Activated effector memory CD4-positive, alpha-beta T cell treated with anti-CD3 and anti-CD28 coated beads, Interleukin-2, amount 50 U/mL, for 16 hours (primary cell): Measurements from ENCODE around the gene ATG9A.
A peak's percentile ranks its signal among the peaks of the same experiment; 100 is the strongest.
"Not testable (repeated sequence)": the region's sequence is repeated elsewhere in the genome, so short reads cannot be mapped to it uniquely, and the experiment has no call there.

Experiments used
- DNase-seq: peaks from one replicate; pipeline ENCODE4 v3.0.0-alpha.2; 2020

The ATG9A gene

GRCh38 chr2:219229305-219230058, at the start of gene ATG9A, which contains the start of gene ANKZF1:
Gene ATG9A (minus strand): TSS chr2:219229636. CDS start chr2:219228024, 1,612 bp downstream.
Gene ANKZF1 (plus strand): TSS chr2:219229806. CDS start chr2:219230258, 452 bp downstream.
- DNase-seq = peak; percentile 100

- no peak for DNase-seq
Observed at GRCh38 chr2:219278655-219279150, 49.3 kb upstream of the ATG9A start.

DNA sequence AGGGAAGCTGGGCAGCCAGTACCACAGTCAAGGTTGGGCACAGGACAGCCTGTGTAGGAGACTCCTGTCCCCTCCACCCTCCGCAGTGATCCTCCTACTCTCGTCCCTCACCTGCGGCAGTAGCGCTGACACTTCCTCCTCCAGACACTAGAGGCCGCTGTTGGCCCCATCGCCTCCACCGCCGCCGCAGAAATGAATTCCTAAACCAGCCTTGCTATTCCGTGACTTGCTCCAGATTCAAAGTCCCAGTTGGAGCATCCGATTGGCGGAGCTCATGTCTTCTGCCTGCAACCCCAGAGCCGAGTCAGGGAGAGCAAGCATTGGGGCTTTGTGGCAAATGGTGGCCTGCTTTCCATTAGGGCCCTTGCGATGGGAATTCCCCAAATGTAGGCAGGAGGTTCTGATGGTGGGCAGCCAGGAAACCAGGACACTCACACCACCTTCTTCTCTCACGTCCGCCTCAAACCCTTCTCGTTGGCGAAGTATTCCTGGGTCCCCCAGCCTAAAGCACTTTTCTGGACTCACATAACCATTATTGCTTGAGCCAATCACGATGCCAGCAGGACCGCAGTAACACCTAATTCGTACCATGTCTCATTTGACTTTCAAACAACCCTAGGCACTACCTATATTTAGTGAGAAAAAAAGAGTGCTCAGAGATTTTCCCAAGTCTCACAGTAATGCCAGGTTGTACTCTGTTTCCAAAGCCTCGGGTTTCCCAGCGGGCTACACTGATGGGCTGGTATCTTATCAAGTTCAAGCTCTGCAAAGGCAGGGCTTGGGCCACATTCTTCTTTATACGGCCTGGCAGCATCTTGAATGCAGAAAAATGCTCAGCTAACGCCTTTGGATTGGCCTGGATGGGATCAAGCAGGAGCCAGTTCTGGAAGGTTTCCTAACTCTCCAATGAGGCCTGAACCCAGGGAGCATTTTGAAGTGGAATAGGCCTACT, 48.5 kb upstream of the ATG9A start:
- peak; percentile 91 for DNase-seq

GRCh38 chr2:219274361-219274921, 45.0 kb upstream of the ATG9A start:
- no peak for DNase-seq

DNA sequence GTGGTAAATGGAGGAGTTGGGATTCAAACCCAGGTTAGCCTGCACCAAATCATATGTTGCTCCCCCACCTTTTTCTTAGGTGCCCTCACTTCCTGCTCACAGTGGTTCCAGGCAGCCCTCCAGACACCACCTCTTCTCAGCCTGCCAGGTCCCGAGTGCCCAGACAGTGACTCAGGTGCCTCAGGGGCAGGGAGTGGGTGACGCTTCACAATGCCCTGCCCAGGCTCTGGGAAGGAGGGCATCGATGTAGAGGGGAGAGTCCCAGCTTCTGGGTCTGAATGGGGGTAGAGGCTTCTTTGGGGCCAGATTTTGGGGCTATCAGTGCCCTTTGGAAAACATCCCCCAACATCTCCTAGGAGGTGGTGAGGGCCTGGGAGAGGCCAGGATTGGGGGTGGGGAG, 44.5 kb upstream of the ATG9A start:
- DNase-seq = no peak

GRCh38 chr2:219272995-219273394, 43.6 kb upstream of the ATG9A start:
- DNase-seq = no peak

GRCh38 chr2:219272356-219272755, 42.9 kb upstream of the ATG9A start:
- DNase-seq = no peak

GRCh38 chr2:219271021-219271420, 41.6 kb upstream of the ATG9A start:
- DNase-seq = no peak

- DNase-seq = no peak
Observed at GRCh38 chr2:219270055-219270372, 40.6 kb upstream of the ATG9A start.

DNA sequence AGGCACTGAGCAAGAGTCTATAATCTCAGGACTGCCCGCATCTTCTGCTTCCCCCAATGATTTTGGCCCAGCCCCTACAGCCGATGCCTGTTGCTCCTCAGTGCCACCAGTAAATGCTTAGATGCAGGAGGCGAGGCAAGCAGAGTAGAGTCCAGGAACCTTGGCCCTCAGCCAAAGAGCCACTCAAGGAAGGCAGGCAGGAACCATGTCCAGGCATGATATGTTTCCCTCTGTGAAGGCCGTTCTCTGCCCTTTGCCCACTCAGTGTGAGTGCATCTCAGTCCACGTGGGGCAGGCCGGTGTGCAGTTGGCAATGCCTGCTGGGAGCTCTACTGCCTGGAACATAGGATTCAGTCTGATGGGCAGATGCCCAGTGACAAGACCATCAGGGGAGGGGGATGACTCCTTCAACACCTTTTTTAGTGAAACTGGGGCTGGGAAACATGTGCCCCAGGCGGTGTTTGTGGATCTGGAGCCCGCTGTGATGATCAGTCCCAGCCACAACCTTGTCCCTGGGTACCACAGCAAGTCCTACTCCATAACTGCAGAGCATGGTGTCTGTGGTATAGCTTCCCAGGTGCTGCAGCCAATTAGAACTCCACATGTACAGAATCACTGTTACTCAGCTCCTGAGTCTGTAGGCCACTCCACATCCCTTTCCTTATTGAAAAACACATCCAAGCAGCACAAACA, 40.1 kb upstream of the ATG9A start:
- DNase-seq = no peak

DNA sequence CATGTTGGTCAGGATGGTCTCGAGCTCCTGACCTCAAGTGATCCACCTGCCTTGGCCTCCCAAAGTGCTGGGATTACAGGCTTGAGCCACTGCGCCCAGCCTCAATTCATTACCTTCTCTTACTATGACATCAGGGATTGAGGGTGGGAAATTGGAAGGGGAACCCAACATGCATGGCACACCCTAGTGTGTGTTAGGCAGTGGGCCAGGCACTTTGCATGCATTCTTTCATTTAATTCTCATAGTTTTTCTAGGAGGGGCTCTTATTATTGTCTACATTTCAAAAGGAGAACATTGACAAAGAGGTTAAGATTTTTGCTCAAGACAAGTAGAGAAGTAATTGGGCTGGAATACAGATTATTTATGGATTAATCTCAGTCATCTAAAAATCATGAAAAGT, 38.9 kb upstream of the ATG9A start:
- DNase-seq = no peak

- DNase-seq = no peak
Observed at GRCh38 chr2:219266886-219267285, 37.5 kb upstream of the ATG9A start.

GRCh38 chr2:219266232-219266631, 36.8 kb upstream of the ATG9A start:
- DNase-seq = no peak

DNA sequence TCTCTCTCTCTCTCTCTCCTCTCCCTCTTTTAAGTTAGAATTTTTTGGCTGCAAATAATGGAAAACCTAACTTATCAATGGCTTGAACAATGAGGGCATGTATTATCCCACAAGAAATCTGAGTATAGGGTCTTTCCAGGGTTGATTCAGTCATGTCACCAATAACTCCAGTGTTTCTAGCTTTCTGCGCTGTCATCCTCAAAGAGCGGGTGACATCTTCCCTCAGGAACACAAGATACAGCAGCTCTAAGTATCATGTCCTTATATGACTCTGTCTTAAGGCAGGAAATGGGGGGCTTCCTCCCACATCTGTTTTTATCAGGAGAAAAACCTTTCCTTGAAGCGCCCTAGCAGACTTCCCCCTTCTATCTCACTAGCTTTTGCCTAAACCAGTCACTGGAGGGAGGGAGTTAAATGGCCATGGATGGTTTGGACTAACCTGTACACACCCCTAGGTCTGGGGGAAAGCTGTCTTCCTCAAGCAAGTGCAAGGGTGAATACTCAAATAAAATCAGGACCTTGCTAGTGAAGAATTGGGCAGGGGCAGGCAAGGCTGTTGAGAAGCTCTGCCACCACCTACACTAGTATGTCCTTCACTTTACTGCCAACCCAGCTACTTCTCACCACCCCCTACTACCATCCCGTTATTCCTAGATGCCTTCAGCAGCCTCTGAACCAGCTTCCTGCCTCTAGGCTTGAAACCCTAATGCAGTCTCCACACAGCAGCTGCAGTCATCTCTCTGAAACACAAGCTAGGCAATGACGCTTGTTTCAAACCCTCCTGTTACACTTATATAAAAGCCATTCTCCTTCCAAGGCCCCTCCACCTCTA, 31.8 kb upstream of the ATG9A start:
- DNase-seq = no peak

DNA sequence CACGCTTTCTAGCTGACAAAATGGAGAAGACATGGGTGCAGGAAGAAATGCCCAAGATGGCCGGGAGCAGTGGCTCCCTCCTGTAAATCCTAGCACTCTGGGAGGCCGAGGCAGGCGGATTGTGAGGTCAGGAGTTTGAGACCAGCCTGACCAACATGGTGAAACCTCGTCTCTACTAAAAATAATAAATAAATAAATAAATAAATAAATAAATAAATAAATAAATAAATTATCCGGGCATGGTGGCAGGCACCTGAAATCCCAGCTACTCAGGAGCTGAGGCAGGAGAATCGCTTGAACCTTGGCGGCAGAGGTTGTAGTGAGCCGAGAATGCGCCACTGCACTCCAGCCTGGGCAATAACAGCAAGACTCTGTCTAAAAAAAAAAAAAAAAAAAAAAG, 29.5 kb upstream of the ATG9A start:
- DNase-seq = not testable (repeated sequence)

DNA sequence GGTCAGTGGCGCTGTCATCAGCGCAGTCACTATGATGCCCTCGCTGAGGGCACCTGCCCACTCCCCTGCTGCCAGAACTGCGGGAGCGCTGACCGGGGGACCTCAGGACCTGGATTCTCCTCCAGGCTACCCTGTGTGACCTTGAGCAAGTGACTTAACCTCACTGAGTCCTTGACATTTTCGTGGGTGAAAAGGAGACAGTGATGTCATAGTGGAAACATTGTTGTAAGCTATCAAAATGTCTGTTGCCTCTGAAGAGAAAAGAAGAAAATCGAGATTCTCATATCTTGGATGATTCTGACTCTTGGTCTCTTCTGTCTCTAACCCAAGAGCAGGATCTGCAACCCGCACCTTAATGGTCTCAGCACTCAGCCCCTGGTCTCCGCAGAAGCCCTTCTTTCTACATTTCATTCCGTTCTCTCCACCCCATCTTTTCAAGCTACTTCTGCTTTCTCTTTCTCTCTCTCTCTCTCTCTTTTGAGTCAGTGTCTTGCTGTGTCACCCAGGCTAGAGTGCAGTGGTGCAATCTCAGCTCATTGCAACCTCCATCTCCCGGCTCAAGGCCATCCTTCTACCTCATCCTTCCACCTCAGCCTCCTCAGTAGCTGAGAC, 25.3 kb upstream of the ATG9A start:
- DNase-seq = peak; percentile 73

DNA sequence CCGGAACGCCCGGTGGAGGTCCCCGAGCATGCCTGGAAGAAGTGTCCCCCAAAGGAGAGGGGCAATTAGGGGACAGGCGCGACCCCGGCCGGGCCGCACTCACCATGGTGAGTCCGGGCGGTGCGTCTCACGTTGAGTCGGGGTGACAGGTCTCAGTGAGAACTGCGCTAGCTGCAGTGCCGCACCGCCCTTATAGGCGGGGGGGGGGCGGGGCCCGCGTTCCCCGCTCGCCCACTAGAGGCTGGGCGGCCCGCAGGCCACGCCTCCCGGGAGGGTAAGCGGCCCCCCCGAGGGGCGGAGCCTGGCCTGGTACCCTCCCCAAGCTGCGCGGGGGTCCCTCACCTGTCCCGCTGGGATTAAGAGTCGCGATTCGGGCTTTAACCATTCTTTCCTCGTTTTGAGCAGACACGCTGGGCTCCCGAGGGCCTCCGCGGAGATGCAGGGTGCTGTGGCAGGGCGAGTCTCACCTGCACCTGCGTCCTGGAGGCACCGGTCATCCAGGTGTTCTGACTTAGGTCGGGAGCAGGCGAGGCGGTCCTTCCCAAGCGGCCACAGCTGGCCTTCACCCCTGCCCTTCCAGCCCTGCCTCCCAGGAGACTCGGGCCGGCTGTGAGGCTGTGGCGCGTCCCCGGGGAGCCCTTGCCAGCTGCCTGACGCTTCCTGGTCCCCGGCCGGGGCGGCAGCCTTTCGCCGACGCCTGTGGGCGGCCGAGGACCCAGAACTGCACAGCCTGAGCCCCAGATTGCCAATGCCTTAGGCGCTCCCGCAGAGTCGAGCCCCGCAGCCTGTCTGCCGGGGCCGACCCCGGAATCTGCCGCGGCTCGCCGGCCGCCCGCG, 24.5 kb upstream of the ATG9A start, which contains the start of gene TUBA4A:
TSS of gene TUBA4A (minus strand) at position 166 of the 837 bp plus-strand sequence. CDS start at position 106, 60 bp downstream.
- peak; percentile 96 for DNase-seq

DNA sequence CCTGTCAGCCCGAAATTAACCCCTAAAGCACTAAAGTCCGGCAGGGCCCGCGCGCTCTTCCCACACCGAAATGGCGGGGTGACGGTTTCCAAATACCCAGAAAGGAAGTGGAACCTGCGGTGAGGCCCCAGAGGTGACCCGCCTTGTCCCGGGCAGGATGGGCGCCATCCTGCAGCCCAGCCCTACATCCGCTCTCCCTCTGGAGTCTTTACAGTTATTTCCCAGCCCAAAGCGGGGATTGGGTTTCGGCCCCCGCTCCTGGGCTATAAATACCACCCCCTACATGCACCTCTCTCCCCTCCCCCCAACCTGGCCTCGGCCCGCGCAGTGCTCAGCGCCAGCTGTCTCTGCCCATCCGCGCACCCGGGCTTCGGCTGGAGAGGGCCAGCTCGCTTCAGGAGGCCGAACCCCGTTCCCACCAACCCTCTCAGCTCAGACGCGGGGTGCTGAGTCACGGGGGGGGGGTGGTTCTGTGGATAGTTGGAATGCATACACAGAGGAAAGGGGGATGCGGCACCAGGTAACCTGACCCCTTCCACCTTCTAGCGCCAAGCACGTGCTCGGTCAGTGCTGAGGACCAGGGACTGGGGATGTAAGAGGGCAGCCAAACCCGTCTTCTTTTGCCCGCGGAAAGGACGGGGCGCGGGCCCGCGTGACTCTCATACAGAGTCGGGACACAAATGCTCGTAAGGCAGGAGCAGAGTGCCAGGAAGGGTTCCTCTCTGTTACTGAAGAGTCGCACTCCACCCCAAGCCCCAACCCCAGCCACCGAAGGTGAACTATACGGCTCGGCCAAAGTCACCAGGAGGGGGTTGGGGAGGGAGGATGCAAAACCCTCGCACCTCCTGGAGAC, 23.7 kb upstream of the ATG9A start, which contains the start of gene TUBA4B:
TSS of gene TUBA4B (plus strand) at position 344 of the 853 bp plus-strand sequence. CDS start at position 509, 165 bp downstream.
- DNase-seq = peak; percentile 80

GRCh38 chr2:219252570-219252899, 23.1 kb upstream of the ATG9A start:
- DNase-seq = peak; percentile 79
